GM19025 (cell line): Measurements from ENCODE around the gene TENT4A.

ENCODE experiments used
- ATAC-seq: cut with Tn5 transposase; IDR thresholded peaks from one replicate; pipeline ENCODE4 v1.9.1; 2021; ENCODE audit warnings: mild to moderate bottlenecking, low read depth, moderate library complexity; ENCODE audit not compliant: unreplicated experiment

TENT4A gene

GRCh38 chr5:6749026-6749716, 35.9 kb downstream of the TENT4A start:
- no peak for ATAC-seq

GRCh38 chr5:6750142-6750840, 37.1 kb downstream of the TENT4A start:
- ATAC-seq, result no peak

DNA sequence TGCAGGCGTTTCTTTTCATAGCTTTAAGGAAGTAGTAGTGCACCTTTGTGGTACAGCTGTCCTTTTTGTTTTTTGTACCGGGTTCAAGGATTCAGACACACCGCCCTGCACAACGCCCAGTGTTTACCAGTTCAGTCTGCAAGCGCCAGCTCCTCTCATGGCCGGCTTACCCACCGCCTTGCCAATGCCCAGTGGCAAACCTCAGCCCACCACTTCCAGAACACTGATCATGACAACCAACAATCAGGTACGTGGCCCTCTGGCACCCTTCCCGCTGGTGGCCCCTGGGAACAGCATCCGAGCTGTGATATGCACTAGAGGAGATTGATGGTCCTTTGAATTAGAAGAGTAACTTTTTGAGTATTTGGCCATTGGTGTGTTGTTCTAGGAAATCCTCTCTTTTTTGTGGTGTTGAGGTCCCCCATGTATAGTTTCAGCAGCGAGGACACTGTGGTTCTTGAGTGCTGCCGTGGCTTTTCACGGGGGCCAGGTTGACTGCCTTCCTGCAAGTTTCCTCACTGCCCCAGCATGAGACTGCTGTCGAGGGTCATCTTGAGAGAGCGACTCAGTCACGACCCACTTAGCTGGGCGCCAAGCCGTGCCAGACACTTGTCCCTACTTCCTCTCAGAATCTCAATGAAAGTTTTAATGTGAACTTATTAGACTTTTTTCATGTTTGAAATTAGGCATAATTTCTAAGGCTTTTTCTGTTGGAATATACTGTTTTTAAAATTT, 37.9 kb downstream of the TENT4A start:
- no peak for ATAC-seq

DNA sequence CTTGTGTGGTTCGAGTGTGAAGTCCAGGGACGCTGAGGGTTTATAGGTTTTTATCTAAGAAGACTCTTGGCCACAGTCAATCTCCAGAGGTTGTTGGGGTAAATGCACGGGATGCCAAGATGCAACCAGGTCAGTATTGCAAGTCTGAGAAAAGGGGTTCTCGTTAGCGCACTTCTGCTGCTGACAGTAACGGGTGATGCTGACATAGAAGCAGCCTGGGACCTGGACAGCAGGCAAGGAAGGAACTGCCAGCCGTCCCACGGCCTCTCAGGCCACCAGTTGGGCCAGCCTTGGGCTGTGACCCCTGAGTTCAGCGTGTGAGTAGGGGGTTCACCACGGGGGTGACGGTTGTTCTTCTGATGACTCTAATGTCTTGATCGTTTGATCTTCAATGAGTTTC, 39.0 kb downstream of the TENT4A start:
- ATAC-seq, result no peak

DNA sequence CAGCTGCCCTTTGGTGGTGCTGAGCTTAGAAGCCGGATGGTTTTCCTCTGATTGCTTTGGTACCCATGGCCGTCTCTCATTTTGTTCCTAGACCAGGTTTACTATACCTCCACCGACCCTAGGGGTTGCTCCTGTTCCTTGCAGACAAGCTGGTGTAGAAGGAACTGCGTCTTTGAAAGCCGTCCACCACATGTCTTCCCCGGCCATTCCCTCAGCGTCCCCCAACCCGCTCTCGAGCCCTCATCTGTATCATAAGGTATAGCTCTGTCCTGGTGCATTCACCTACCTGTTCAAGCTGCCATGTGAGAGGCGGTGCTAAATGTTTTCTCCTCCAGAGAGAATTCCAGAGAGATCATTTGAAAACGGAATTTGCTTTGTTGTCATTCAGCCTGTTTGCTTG, 39.5 kb downstream of the TENT4A start:
- no peak for ATAC-seq

- no peak for ATAC-seq
Measured at GRCh38 chr5:6753851-6754250, 40.6 kb downstream of the TENT4A start.

- no peak for ATAC-seq
Measured at GRCh38 chr5:6754766-6755165, 41.5 kb downstream of the TENT4A start.

- ATAC-seq, result no peak
Measured at GRCh38 chr5:6755519-6755918, 42.3 kb downstream of the TENT4A start.

DNA sequence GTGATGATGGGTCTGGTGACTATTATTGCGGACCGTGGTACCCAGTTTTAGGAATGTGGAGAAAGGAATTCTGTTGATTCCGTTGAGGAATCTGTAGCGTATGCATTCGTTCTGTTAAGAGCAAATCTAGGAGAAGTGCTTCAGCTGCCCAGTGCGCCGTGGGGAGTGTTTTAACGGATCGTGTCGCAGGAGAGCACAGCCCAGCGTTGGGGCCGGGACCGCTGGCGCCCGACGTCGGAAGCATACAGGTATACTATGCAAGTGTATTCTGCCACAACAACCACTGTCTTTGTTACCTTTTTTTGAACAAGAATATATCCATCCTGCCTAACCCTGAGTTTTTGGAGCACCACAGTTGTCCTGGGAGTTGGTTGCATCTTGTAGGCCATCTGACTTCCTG, 42.7 kb downstream of the TENT4A start:
- no peak for ATAC-seq

GRCh38 chr5:6757414-6757969, 44.3 kb downstream of the TENT4A start:
- no peak for ATAC-seq

GRCh38 chr5:6758236-6758635, 45.0 kb downstream of the TENT4A start:
- no peak for ATAC-seq

GRCh38 chr5:6758706-6759105, 45.5 kb downstream of the TENT4A start:
- no peak for ATAC-seq

- no peak for ATAC-seq
Measured at GRCh38 chr5:6759401-6759800, 46.2 kb downstream of the TENT4A start.

- ATAC-seq, result no peak
Measured at GRCh38 chr5:6759983-6760382, 46.8 kb downstream of the TENT4A start.

GRCh38 chr5:6760686-6761085, 47.5 kb downstream of the TENT4A start:
- no peak for ATAC-seq

GRCh38 chr5:6761333-6761732, 48.1 kb downstream of the TENT4A start:
- no peak for ATAC-seq

DNA sequence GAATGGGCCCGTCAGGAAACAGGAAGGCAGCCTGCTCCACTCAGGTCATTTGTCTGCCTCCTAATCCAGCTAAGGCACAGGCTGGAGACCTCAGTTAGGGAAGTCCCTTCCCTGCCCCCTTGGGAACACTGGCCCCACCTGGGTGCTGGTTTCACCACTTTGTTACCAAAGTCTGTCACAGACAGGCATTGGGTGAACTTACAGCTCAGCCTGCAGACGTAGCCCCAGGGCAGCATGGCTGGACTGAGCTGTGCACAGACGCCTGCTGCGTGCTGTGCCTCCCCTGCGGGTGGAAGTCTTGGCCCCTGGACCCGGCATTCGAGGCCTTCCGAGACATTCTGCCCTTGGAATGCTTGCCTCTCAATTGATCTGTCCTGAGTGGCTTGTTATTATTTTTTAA, 48.9 kb downstream of the TENT4A start:
- ATAC-seq, result no peak

- no peak for ATAC-seq
Measured at GRCh38 chr5:6762697-6763096, 49.5 kb downstream of the TENT4A start.

DNA sequence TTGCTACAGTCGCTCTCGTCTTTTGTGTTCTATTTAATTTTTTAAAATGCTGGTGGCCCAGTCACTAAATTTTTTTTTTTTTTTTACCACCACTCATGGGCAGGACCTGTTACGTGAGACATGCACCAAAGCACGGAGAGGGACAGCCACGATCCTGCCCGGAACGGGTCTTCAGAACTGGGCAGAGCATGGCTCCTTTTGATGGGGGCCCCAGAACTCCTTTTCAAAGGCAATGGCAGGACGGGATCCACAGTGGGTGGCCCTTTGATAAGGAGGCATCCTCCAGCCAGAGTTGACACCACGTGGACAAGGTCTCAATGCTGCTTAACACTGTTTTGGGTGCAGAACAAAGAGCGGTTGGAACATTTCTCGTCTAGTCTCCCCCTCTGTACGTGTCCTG, 50.0 kb downstream of the TENT4A start:
- ATAC-seq, result no peak

DNA sequence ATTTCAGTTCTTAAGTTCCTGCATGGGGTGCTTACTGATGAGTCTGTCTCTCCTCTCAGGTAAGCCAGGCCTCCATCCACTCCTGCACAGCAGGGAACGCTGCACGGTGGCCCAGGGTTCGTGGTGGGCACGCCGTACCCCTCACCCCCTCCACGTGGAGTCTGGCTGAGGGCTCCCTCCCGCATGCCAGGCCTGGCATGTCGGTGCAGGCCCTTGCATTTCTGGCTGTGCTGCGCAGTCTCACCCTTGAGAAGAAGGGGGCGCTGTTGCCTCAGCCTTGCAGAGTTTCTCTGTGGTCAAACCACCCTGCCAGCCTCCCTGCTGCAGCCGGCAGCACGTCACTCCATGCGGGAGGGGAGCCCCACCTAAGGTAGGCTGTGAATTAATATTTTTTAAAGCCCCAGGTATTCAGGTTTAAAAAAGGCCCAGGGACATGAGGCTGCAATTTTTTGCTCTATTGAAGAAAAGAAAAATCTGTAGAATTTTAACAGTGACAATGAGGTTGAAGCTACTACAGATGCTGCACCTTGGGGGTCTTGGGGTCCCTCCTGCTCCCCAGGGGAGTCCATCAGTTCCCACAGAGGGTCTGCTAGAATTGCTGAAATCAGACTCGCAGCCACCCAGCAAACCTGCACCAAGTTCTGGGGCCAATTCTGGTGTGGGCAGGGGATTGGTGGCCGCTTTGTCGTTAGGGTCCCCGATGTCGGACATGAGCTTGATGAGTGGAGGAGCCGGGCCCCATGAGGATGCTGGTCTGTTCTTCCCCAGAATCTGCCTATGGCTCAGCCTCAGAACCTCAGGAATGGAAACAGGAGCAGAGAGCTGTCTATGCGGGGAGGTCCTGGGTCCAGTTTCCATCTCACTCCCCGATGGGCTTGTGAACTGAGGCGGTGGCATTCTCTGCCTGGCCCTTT, 52.6 kb downstream of the TENT4A start:
- ATAC-seq, result no peak
